HG02852 (cell line): ENCODE measurements around the gene BANF2.
"Not testable (repeated sequence)": the region's sequence is repeated elsewhere in the genome, so short reads cannot be mapped to it uniquely, and the experiment has no call there.

ENCODE experiments used
- ATAC-seq: cut with Tn5 transposase; IDR thresholded peaks from one replicate; pipeline ENCODE4 v1.9.1; 2021; ENCODE audit warnings: mild to moderate bottlenecking, moderate library complexity; ENCODE audit not compliant: unreplicated experiment

The BANF2 gene

GRCh38 chr20:17682103-17682888 lies 17.5 kb upstream of the BANF2 start, which contains the start of gene RRBP1:
TSS of gene RRBP1 (minus strand) at chr20:17682242. CDS start at chr20:17660507, 21,735 bp downstream.
- peak; percentile 83 for ATAC-seq

- no peak for ATAC-seq
These were observed 16.9 kb upstream of the BANF2 start for GRCh38 chr20:17682889-17683198.

- no peak for ATAC-seq
These were observed 16.3 kb upstream of the BANF2 start for GRCh38 chr20:17683218-17684076.

GRCh38 chr20:17684077-17684888 lies 15.5 kb upstream of the BANF2 start:
- no peak for ATAC-seq

GRCh38 chr20:17685168-17685567 lies 14.6 kb upstream of the BANF2 start:
- ATAC-seq = no peak

- no peak for ATAC-seq
These were observed 12.0 kb upstream of the BANF2 start for GRCh38 chr20:17687800-17688199.

- ATAC-seq = no peak
These were observed 10.8 kb upstream of the BANF2 start for GRCh38 chr20:17688965-17689364.

GRCh38 chr20:17690144-17690543 lies 9.6 kb upstream of the BANF2 start:
- no peak for ATAC-seq

GRCh38 chr20:17691758-17692157 lies 8.0 kb upstream of the BANF2 start:
- ATAC-seq = no peak

GRCh38 chr20:17693444-17694001 lies 6.2 kb upstream of the BANF2 start:
- no peak for ATAC-seq

- ATAC-seq = no peak
These were observed 5.0 kb upstream of the BANF2 start for GRCh38 chr20:17694767-17695166.

- no peak for ATAC-seq
These were observed 3.5 kb upstream of the BANF2 start for GRCh38 chr20:17696287-17696686.

- ATAC-seq = no peak
These were observed 2.6 kb upstream of the BANF2 start for GRCh38 chr20:17697171-17697570.

GRCh38 chr20:17698384-17698783 lies 1.4 kb upstream of the BANF2 start:
- no peak for ATAC-seq

GRCh38 chr20:17700637-17701036 lies 871 bp downstream of the BANF2 start:
- ATAC-seq = no peak

GRCh38 chr20:17701826-17702225 lies 2.1 kb downstream of the BANF2 start:
- no peak for ATAC-seq

GRCh38 chr20:17704589-17705317 lies 5.0 kb downstream of the BANF2 start:
- ATAC-seq = no peak

- no peak for ATAC-seq
These were observed 6.2 kb downstream of the BANF2 start for GRCh38 chr20:17705916-17706315.

- no peak for ATAC-seq
These were observed 6.9 kb downstream of the BANF2 start for GRCh38 chr20:17706632-17707031.

GRCh38 chr20:17707951-17708350 lies 8.2 kb downstream of the BANF2 start:
- ATAC-seq = not testable (repeated sequence)
